Uterus (tissue), 2 donors: Measurements from ENCODE around the gene MAPK11.

Experiments used
- CTCF ChIP-seq, 4 experiments: fragments of 200-600 bp in 2 of 4; fragments of 450-650 bp in 2 of 4; sonication (generic) in 2 of 4; IDR thresholded peaks; one replicate each; pipeline ENCODE4 v1.5.1; 2016 to 2019; ENCODE audit warnings: antibody characterized with exemption in 4 of 4, mild to moderate bottlenecking in 2 of 4, moderate library complexity in 1 of 4
- POLR2A ChIP-seq, 2 donors: fragments of 450-650 bp; IDR thresholded peaks; one replicate each; pipeline ENCODE4 v1.6.1; 2016; ENCODE audit warnings: antibody characterized with exemption in 2 of 2, mild to moderate bottlenecking in 1 of 2, moderate library complexity in 1 of 2

DNA sequence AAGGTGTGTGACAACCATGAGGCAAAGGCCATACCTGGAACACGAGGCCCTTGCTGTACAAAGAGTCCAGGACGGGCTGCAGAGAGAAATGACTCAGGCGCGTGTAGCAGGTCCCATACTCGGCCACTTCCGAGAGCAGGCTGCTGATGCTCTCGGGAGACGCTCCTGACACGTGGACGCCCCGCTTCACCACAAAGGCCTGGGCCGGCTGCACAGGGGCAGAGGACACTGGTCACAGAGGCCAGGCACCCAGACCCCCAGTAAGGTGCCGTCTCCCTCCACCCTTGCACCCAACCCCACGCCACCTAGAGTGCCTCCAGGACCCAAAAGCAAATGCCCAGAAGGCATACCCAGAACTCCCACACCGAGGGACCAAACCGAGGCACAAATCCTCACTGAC lies 40.8 kb downstream of the MAPK11 start:
- TF ChIP-seq CTCF (IDR thresholded peaks at IDR 0.05), result no peak
- no peak for TF ChIP-seq POLR2A (IDR thresholded peaks at IDR 0.05)
